GM12801 (cell line): Measurements from ENCODE around the gene TEX261.
A peak's percentile ranks its signal among the peaks of the same experiment; 100 is the strongest.

Experiments used
- CTCF ChIP-seq: IDR thresholded peaks from one replicate; pipeline ENCODE4 v1.5.1; 2011; ENCODE audit warnings: control low read depth; ENCODE audit not compliant: insufficient read length; ENCODE audit errors: extremely low read depth

Gene TEX261

GRCh38 chr2:71005271-71006202 lies 10.9 kb upstream of the TEX261 start:
- TF ChIP-seq CTCF: no peak

GRCh38 chr2:71004857-71005256 lies 10.2 kb upstream of the TEX261 start:
- TF ChIP-seq CTCF: no peak

DNA sequence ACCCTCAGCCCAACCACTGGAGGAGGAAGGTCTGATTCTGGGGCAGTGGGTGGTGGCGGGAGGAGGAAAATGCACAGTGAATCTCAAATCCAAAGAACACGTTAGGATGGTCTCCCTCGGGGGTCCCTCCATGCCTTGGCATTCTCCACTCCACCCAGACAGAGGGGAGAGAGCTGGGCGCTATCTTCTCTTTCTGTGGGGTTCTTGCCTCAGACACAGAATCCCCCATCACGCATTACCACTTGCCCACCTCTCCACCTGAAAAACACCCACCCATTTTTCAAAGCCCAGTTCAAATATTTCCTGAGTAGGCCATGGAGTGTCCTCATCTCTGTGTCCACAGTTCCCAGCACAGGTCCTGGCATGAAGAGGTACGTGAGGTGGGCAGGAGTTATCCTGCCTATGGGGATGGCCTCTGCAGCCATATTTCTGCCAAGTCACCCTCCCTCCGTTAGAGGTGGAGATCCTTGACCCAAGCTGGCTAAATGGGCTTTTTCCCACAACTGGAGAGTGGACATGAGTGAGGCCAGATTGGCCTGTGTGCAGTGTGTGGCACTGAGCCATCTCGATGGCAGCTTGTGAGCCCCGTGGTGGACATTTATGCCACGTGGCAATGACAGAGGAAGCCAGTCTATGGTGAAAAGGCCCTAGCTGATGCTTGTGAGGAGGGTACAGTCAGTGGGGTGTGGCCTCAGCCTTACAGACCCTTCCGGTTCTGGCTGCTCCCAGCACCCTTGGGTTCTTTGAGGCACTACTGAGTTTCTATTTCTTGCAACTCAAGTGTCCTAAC lies 9.5 kb upstream of the TEX261 start:
- TF ChIP-seq CTCF: no peak

DNA sequence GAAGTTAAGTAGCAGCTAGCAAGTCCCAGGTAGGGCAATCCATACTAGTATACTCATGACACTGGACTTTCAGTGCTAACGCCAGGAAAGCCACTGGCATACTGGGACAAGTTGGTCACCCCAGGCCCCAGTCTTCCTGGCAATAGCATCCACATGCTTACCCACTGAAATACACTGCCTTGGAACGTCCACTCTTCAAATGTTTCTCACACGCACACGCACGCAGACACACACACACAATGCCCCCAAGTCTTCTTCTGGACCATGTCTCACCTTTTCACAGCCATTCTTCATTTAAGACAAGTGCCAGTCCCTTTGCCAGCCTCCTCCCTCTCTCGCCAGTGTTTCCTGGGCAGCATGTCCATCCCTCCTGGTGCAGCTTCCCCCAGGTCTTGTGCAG lies 8.7 kb upstream of the TEX261 start:
- TF ChIP-seq CTCF: no peak

- TF ChIP-seq CTCF: no peak
Measured at GRCh38 chr2:71001981-71002570, 7.4 kb upstream of the TEX261 start.

GRCh38 chr2:71001592-71001927 lies 6.9 kb upstream of the TEX261 start:
- TF ChIP-seq CTCF: no peak

DNA sequence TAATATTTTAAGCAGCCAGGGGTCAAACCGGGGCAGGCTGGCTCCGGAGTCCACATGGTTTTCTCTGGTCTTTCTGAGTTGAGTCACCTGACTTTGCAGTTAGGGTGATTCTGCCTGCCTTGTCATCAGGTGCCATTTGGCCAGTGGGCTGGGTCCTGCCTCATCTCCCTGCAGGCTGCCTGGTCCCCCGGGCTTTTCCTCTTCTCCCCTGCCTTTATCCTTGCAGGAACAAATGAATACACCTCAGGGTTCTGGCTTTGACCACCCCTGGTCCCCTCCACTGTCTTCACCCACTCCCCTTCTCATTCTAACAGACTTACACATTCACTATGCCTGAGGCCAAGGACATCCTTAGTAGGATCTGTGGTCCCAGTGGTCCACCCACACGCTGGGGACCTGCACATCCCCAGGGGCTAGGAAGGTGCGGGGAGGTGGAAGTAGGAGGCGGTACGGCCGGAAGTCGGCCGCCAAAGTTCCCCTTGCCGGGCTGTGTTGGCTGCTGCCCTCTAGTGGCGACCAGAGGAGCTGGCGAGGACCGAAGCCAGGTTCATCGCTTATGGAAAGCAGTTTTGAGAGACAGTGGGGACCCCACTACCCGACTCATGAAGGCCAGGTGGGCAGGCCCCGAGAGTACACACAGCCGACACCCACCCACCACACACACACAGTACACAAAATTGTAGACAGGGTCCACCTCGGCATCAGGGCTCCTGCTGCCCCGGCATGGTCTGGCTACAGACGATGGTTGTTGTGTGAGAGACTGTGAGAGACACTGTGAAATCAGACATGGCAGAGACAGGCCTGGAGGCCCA lies 6.3 kb upstream of the TEX261 start:
- TF ChIP-seq CTCF: peak; percentile 31
